Measurements from ENCODE around the gene TADA2B.
A peak's percentile ranks its signal among the peaks of the same experiment; 100 is the strongest.

DNA sequence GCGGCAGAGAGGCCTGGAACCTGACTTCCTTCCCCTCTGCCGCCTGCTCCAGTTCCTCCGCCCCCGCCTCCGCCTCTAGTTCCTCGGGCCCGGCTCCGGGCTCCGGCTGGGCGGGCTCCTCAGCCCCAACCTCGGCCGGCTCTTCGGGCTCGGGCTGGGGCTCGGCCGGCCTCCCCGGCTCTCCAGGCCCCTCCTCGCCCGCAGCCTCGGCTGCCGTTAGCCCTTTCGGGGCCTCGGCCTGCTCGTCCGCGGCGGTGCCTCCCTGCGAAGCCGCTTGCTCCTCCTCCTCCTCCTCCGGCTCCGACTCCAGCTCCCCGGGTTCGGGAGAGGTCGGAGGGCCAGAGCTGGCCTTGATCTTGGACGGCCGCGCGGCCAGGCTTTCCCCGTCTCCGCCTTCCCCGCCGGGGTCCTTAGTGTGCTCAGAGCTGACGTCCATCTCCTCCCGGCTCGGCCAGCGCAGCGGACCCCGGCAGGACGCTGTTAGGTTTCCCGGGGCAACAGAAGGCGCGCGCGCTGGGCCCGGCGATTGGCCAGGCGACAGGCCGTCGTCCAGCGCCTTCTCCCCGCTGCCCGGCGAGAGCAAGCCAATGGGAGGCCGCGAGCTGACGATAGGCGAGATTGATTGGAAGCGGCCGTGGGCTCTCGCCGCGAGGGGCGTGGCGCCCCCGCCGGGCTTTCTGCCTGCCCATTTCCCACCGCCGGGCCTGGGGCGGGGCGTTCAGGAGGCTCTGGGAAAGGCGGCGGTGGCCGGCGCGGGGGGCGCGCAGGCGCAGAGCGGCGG is 479 bp upstream of the TADA2B start:
- TF ChIP-seq, protein P1, sequence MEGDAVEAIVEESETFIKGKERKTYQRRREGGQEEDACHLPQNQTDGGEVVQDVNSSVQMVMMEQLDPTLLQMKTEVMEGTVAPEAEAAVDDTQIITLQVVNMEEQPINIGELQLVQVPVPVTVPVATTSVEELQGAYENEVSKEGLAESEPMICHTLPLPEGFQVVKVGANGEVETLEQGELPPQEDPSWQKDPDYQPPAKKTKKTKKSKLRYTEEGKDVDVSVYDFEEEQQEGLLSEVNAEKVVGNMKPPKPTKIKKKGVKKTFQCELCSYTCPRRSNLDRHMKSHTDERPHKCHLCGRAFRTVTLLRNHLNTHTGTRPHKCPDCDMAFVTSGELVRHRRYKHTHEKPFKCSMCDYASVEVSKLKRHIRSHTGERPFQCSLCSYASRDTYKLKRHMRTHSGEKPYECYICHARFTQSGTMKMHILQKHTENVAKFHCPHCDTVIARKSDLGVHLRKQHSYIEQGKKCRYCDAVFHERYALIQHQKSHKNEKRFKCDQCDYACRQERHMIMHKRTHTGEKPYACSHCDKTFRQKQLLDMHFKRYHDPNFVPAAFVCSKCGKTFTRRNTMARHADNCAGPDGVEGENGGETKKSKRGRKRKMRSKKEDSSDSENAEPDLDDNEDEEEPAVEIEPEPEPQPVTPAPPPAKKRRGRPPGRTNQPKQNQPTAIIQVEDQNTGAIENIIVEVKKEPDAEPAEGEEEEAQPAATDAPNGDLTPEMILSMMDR (IDR thresholded peaks at IDR 0.05) = peak in 1 of 4 experiments; percentile 30
- TF ChIP-seq POLR2AphosphoS5 (IDR thresholded peaks at IDR 0.05) = peak in 1 of 4 donors; percentile 33

Data from sigmoid colon (tissue), 4 donors.